ENCODE data around the gene LNX1.

DNA sequence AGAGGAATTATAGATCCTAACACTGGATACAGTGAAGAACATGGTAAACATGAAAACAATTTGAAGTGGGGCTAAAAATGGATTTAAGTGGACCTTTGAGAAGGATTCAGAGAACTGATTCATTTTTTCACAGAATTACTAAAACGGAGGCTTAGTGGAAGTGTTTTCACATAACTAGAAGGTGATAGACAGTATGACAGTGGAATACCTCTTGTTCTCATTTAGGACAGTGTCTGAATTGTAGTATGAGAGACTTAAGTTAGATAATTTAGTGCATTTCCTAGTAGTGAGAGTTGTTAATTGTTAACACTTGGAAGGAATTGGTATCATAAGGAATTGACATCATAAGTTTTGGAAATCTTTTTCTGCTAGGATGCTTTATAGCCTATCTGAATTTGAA, 149.7 kb downstream of the LNX1 start:
- TF ChIP-seq EP300 (IDR thresholded peaks at IDR 0.05; ENCODE audit: borderline replicate concordance in 1 of 2, low read depth in 2 of 2, low read length in 2 of 2) (no peak), POLR2AphosphoS5 (IDR thresholded peaks at IDR 0.05; ENCODE audit: low read depth, low read length) (no peak)

All from H1 (cell line).